Activated CD4-positive, alpha-beta T cell treated with anti-CD3 and anti-CD28 coated beads, Interleukin-2, amount 50 U/mL, for 24 hours (primary cell): Measurements from ENCODE around the gene KRT79.
"Not testable (repeated sequence)": the region's sequence is repeated elsewhere in the genome, so short reads cannot be mapped to it uniquely, and the experiment has no call there.

Experiments
- DNase-seq, 2 donors: peaks; one replicate each; pipeline ENCODE4 v3.0.0-alpha.2; 2020; ENCODE audit warnings: low read depth in 1 of 2, low spot score in 1 of 2

The KRT79 gene

DNA sequence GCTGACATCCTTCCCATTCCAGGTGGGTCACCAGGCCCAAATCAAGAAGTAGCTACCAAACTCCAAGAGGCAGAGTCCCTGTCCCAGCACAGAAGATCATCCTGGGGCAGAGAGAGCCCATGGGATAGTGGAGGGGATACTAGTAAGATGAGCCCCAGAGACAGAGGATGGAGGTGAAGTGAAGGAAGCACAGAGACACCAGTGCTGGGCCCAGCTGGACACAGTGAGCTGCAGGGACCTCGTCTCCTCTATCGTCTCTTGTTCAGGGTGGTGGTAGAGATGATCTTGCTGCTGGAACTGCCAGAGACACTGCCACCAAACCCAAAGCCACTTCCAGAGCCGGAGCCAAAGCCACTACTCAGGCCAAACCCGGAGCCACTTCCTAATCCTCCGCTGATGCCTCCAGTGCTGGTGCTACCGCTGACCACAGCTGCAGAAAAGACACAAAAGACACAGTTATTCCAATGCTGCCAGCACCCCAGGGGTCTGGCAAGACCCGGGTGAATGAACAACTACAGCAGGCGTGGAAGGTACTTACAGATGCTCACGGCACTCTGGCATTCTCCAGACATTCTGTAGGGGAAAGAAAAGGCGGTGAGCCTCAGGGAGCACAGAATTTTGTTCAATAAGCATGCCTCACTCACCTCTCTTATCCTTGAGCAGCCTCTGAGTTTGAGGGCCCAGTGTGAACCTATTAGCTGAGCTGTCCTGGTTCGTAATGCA lies 27.1 kb downstream of the KRT79 start:
- DNase-seq, result no peak

GRCh38 chr12:52806169-52806811 lies 27.8 kb downstream of the KRT79 start:
- no peak for DNase-seq

DNA sequence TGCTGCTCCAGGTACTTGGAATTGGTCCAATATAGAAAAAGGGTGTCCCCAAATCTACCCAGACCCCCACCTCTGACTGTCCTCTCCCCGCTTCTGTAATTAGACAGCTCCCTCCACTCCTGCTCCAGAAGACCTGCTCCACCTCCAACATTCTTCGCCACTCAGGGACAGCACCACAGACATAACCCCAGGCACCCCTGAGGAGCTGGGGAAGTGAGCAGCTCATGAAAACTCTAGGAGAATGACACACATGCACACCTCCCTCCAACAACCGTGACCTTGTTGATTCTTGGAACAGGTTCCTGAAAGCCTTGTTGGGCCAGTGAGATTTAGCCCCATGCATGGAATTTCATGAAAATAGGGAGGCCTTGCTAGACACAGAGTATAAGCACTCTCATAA lies 28.4 kb downstream of the KRT79 start:
- DNase-seq, result no peak

- no peak for DNase-seq
Observed at GRCh38 chr12:52805000-52805399, 29.1 kb downstream of the KRT79 start.

- DNase-seq, result no peak
Observed at GRCh38 chr12:52802442-52802841, 31.7 kb downstream of the KRT79 start.

DNA sequence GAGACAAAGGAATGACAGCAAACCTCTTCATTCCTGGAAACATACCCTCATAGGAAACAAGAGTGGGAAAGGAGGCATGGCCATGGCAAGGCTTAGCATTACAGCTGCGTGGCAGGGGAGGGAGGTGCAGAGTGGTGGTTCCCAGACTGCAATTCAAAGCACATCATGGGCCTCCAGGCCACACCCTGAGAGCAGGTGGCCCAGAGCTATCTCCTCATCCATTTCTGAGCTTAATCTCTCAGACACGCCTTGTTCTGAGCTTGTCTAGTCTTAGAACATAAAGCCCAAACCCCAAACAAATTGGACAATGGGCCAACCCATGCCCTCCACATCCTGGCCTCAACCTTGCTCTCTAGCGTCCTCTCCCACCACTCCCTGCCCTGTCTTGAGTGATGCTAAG lies 32.3 kb downstream of the KRT79 start:
- DNase-seq, result no peak

DNA sequence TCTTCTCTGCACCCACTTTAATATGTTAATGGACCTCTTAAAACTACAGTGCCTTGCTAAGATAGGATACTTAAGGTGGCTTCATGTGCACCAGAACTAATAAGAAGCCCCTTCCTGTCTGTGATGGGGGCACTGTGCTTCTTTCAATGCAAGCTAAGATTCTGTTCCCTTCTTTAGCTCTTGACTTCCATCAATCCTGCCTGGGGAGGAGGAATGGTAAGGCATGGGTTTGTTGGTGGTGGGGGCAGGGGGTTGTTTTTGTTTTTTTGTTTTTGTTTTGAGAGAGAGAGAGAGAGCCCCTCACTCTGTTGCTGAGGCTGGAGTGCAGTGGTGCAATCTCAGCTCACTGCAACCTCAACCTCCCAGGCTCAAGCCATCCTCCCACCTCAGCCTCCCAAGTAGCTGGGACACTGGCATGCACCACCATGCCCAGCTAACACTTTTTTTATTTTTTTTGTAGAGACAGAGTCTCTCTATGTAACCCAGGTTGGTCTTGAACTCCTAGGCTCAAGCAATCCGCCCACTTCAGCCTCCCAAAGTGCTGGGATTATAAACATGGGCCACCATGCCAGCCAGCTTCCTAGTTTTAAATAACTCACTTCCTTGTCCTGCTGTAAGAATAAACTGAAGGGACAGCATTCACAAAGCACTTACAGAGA lies 33.7 kb downstream of the KRT79 start:
- no peak for DNase-seq

GRCh38 chr12:52799505-52800211 lies 34.5 kb downstream of the KRT79 start:
- DNase-seq, result no peak

- no peak for DNase-seq
Observed at GRCh38 chr12:52798671-52799504, 35.2 kb downstream of the KRT79 start.

DNA sequence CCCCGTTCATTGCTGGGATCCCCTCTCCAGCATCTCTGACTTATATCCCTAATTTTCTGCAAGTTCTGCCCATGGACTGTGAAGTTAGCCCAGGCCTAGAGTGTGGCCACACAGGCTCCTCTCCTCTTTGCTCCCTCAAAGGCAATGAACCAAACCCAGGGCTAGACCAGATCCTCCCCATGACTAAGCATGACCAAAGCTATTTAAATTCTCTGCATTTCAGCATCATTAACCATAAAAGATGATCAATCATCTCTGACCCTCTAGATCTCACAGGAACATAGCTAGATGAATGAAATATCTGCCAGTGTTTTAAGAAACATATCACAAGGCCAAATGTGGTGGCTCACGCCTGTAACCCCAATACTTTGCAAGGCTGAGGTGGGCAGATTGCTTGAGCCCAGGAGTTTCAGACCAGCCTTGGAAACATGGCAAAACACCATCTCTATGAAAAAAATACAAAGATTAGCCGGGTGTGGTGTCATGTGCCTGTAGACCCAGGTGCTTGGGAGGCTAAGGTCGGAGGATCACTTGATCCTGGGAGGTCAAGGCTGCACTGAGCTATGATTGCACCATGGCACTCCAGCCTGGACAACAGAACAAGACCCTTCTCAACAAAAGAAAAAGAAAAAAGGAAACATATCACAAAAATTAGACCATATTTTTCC lies 36.0 kb downstream of the KRT79 start:
- no peak for DNase-seq

DNA sequence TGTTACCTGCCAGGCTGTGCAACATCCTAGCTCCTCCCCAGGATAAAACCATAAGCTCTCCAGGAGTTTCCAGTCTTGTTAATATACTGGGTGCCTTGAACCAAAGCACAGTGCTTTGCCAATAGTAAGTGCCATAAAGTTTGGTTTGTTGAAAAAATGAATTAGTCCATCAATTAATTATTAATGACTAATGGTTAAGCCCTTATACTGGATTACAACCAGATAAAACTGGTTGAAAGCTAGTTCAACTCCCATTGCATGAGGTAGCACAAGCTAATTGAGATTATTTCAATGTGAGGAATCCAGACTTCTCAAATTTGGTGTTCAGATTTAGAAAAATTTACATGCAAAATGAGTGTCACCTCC lies 36.6 kb downstream of the KRT79 start:
- DNase-seq, result no peak

DNA sequence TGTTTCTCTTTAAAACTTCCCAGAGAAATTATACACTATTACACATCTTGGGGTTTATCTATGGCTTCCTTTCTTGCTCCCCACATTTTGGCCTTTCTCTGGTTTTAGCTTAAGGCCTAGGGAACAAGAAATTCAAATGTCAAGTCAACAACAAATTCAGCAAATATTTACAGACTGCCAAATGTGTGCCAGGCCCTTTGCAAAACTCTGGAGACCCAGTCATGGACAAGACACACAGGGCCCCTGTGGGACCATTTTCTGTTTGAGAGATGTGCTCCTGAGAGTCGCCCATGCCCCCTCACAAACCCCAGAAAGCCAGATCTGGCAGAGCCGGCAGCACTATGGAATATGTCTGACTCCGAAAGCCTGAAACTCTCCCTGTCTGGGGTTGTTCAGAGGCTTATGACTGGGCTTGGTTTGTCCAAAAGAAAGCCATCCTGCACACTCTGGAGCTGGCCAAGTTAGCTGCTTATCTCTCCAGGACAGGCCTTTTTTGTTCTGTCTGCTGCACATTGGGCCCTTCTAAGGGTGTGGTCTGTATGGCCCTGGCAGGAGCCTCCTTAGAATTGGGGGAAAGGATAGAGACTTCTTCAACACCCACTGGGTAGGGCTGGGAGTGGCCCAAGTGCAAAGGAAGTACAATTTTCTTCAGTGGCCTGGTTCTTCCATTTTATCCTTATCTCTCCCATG lies 37.1 kb downstream of the KRT79 start:
- no peak for DNase-seq

- DNase-seq, result no peak
Observed at GRCh38 chr12:52796429-52796794, 37.7 kb downstream of the KRT79 start.

DNA sequence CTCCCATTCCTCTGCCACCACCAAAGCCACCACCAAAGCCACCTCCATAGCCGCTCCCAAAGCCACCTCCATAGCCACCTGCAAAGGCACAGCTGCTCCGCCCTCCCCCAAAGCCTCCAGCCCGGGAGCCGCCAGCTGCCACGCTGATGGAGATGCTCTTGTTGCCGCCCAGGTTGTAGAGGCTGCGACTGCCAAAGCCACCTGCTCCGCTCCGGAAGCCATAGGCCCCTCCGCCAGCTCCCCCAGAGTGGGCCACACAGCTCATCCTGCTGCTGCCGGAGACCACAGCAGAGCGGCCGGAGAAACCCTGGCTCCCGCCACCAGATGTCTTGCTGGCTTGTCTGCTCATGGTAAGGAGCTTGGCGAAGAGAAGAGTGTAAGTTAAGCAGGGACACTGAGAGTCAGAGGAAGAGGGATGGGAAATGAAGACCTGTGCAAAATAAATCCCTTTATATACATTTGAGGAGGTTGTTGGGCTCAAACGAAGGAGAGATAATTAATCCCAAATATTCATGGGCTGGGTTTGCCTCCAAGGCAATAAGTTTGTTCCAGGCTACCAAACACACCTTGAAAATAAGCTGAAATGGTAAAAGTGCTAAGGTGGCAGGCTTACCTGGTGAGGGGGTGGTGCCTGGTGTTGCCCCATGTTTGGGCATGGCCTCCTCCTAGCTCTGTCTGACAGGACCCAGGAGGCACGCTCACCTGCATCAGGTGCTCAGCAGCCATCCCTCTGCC lies 38.2 kb downstream of the KRT79 start, which contains the start of gene KRT3:
Gene KRT3 (minus strand): TSS at position 424 of the 735 bp plus-strand sequence. CDS start 75 bp downstream, at position 349.
- DNase-seq, result no peak

DNA sequence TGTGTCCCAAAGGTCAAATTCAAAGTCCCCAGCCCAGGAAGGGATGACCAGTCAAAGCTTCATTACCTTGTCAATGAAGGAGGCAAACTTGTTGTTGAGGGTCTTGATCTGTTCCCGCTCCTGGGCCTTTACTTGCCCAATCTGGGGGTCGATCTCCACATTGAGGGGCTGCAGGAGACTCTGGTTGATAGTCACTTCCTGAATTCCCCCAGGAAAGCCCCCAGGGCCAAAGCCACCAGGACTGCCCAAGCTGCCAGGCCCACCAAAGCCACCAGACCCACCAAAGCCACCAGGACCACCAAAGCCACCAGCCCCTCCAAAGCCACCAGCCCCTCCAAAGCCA lies 38.8 kb downstream of the KRT79 start:
- not testable (repeated sequence) for DNase-seq

GRCh38 chr12:52794479-52795331 lies 39.4 kb downstream of the KRT79 start:
- no peak for DNase-seq

DNA sequence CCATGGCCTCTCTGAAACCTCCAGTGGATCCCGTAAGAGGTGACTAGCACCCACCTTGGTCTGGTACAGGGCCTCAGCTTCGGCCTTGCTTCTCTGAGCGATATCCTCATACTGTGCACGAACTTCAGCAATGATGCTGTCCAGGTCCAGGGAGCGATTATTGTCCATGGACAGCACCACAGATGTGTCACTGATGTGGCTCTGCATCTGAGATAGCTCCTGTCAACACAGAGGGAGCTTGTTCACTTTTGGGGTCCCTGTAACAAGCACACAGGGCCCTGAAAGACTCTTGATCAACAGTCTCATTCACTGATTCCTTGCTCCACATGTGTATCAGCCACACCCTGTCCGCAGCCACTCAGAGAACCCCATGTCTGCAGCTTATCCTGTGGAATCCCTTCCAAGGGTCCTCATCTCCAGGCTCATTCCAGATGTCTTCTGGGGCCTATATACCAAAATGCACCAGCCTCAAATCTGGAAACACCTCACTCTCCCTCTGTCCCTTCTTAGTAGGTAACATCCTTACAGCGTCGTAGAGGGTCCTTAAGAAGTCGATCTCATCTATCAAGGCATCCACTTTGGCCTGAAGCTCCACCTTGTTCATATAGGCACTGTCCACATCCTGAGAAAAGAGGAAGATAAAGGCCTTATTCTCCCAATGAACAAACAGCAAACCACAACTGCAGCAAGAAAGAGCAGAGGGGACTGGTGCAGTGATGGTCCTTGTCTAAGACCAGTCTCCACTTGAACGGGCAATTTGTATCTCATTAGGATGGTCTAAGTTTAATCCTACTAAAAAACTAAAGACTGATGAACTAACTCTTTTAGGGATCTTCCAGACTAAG lies 41.7 kb downstream of the KRT79 start:
- DNase-seq, result no peak
